PC-3 (cell line): ENCODE results near the gene ITIH3. TPM values are rescaled to one million over a fixed set of nuclear protein-coding genes. Genes with fewer than 3 reads are reported as not detected.

ENCODE experiments used
- ATAC-seq: fragments of 200-7000 bp; cut with Tn5 transposase; 2 replicates; pipeline ENCODE4 v1.9.1; 2020; ENCODE audit warnings: mild to moderate bottlenecking, moderate library complexity
- BruUV-seq: library from RNA; stranded (reverse); fragments of 400-500 nt; replicated peaks from 2 replicates; lab custom pipeline; 2021; lab: Mats Ljungman, UMichigan
- CTCF ChIA-PET: fragments of 300-600 bp; sonication (Branson Sonifier 250); formaldehyde crosslinking; loops from one replicate; lab custom pipeline; 2022; ENCODE audit warnings: antibody characterized with exemption; lab: Charles Lee
- POLR2A ChIA-PET: fragments of 300-600 bp; sonication (Branson Sonifier 250); formaldehyde crosslinking; loops from one replicate; lab custom pipeline; 2022; ENCODE audit warnings: antibody characterized with exemption; ENCODE audit not compliant: unreplicated experiment; lab: Charles Lee
- DNase-seq: peaks from one replicate; pipeline ENCODE4 v3.0.0-alpha.2; 2015
- H2AFZ ChIP-seq: fragments of 300-600 bp; sonication (generic); 2 replicates; pipeline ENCODE4 v1.6.0; 2016; ENCODE audit warnings: antibody characterized with exemption, low read length
- H3F3A ChIP-seq: fragments of 300-600 bp; sonication (generic); one replicate; pipeline ENCODE4 v1.6.0; 2017; ENCODE audit warnings: antibody characterized with exemption, low read length, control low read depth, mild to moderate bottlenecking; ENCODE audit not compliant: unreplicated experiment
- H3K27ac ChIP-seq: fragments of 300-600 bp; sonication (generic); 2 replicates; pipeline ENCODE4 v1.5.1; 2016; ENCODE audit warnings: mild to moderate bottlenecking, low read length
- H3K27me3 ChIP-seq: fragments of 300-600 bp; sonication (generic); 2 replicates; pipeline ENCODE4 v1.6.1; 2016; ENCODE audit warnings: low read length, mixed read lengths
- H3K36me3 ChIP-seq: fragments of 300-600 bp; sonication (generic); 2 replicates; pipeline ENCODE4 v1.6.1; 2016; ENCODE audit warnings: low read depth, mixed run types, low read length, mixed read lengths
- H3K4me1 ChIP-seq: fragments of 300-600 bp; sonication (generic); 2 replicates; pipeline ENCODE4 v1.5.1; 2016; ENCODE audit warnings: low read length; ENCODE audit not compliant: insufficient read depth
- H3K4me2 ChIP-seq: fragments of 300-600 bp; sonication (generic); 2 replicates; pipeline ENCODE4 v1.6.0; 2016; ENCODE audit warnings: low read length
- H3K4me3 ChIP-seq: fragments of 300-600 bp; sonication (generic); 2 replicates; pipeline ENCODE4 v1.5.1; 2016; ENCODE audit warnings: mild to moderate bottlenecking, low read length, mixed read lengths
- H3K79me2 ChIP-seq: fragments of 300-600 bp; sonication (generic); 2 replicates; pipeline ENCODE4 v1.6.1; 2017; ENCODE audit warnings: low read length, mixed read lengths
- H3K9ac ChIP-seq: fragments of 300-600 bp; sonication (generic); 2 replicates; pipeline ENCODE4 v1.6.0; 2016; ENCODE audit warnings: mild to moderate bottlenecking, low read length
- H3K9me2 ChIP-seq: fragments of 300-600 bp; sonication (generic); replicated peaks from 2 replicates; pipeline ENCODE4 v1.6.1; 2016; ENCODE audit warnings: mixed run types, low read length, mixed read lengths
- H3K9me3 ChIP-seq: fragments of 300-600 bp; sonication (generic); 2 replicates; pipeline ENCODE4 v1.6.1; 2016; ENCODE audit warnings: low read length, mixed read lengths
- H4K20me1 ChIP-seq: fragments of 300-600 bp; sonication (generic); 2 replicates; pipeline ENCODE4 v1.6.1; 2016; ENCODE audit warnings: low read length, mixed read lengths
- EZH2 ChIP-seq: fragments of 300-600 bp; sonication (generic); IDR thresholded peaks from one replicate; pipeline ENCODE4 v1.6.1; 2017; ENCODE audit warnings: antibody characterized with exemption, mild to moderate bottlenecking, low read length; ENCODE audit not compliant: unreplicated experiment
- EZH2phosphoT487 ChIP-seq: fragments of 300-600 bp; sonication (generic); IDR thresholded peaks from 2 replicates; pipeline ENCODE4 v1.6.1; 2018; ENCODE audit warnings: mild to moderate bottlenecking, antibody characterized with exemption, low read length, borderline replicate concordance
- intact Hi-C: fragments of 100-400 bp; cut with micrococcal nuclease; formaldehyde crosslinking; loops from 2 replicates; pipeline ENCODE4 v1.9.0; 2023
- total RNA-seq: library from RNA; depleted of rRNA; stranded (reverse); fragments of >200 nt; gene quantifications from 2 replicates; pipeline ENCODE4 v1.2.3, GENCODE V29; 2014
- TF ChIP-seq, protein P1 (sequence below): fragments of 300-600 bp; sonication (generic); conservative IDR thresholded peaks from 2 replicates; pipeline ENCODE4 v1.5.1; 2017; ENCODE audit warnings: antibody characterized with exemption, low read depth, mild to moderate bottlenecking, low read length

Gene ITIH3
- total RNA-seq, 1 experiment from 2014 or later = not detected

DNA sequence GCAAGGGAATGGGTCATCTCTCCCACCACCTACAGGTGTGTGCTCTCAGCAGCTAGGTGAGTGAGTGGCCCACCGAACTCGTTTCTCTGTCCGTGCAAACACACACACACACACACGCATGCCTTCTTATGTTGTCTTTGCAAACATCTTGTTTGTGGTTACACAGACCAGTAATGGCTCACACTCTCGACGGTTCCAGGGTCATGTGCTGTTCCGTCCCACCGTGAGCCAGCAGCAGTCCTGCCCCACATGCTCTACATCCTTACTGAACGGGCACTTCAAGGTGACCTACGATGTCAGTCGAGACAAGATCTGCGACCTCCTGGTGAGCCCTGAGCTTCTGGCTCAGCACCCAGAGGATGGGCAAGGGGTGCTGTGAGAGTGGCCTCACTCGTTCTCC, 12.9 kb upstream of the ITIH3 start:
- H3F3A ChIP-seq = no peaks in the 10 kb centered on the region
- no peaks in the 10 kb centered on the region for H3K9me3 ChIP-seq
- H3K4me2 ChIP-seq = no peak overlapping the region
- intact Hi-C loops = no loop called here
- POLR2A ChIA-PET = no interaction called here
- H4K20me1 ChIP-seq = no peaks in the 10 kb centered on the region
- no peak for DNase-seq
- H3K9ac ChIP-seq = no peak overlapping the region
- ATAC-seq = no peak
- no peaks in the 10 kb centered on the region for H3K79me2 ChIP-seq
- H3K27me3 ChIP-seq = peaks cover 26% of the 10 kb centered on the region
- no TSS peak for BruUV-seq
- H3K27ac ChIP-seq = no peak overlapping the region
- no peaks in the 10 kb centered on the region for H3K4me1 ChIP-seq
- H3K9me2 ChIP-seq = no peaks in the 10 kb centered on the region
- TF ChIP-seq, protein P1, sequence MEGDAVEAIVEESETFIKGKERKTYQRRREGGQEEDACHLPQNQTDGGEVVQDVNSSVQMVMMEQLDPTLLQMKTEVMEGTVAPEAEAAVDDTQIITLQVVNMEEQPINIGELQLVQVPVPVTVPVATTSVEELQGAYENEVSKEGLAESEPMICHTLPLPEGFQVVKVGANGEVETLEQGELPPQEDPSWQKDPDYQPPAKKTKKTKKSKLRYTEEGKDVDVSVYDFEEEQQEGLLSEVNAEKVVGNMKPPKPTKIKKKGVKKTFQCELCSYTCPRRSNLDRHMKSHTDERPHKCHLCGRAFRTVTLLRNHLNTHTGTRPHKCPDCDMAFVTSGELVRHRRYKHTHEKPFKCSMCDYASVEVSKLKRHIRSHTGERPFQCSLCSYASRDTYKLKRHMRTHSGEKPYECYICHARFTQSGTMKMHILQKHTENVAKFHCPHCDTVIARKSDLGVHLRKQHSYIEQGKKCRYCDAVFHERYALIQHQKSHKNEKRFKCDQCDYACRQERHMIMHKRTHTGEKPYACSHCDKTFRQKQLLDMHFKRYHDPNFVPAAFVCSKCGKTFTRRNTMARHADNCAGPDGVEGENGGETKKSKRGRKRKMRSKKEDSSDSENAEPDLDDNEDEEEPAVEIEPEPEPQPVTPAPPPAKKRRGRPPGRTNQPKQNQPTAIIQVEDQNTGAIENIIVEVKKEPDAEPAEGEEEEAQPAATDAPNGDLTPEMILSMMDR = no peak
- TF ChIP-seq EZH2phosphoT487 (no peak), EZH2 (no peak)
- H3K4me3 ChIP-seq = no peak overlapping the region
- H3K36me3 ChIP-seq = no peaks in the 10 kb centered on the region
- CTCF ChIA-PET = no interaction called here
- H2AFZ ChIP-seq = no peak overlapping the region

DNA sequence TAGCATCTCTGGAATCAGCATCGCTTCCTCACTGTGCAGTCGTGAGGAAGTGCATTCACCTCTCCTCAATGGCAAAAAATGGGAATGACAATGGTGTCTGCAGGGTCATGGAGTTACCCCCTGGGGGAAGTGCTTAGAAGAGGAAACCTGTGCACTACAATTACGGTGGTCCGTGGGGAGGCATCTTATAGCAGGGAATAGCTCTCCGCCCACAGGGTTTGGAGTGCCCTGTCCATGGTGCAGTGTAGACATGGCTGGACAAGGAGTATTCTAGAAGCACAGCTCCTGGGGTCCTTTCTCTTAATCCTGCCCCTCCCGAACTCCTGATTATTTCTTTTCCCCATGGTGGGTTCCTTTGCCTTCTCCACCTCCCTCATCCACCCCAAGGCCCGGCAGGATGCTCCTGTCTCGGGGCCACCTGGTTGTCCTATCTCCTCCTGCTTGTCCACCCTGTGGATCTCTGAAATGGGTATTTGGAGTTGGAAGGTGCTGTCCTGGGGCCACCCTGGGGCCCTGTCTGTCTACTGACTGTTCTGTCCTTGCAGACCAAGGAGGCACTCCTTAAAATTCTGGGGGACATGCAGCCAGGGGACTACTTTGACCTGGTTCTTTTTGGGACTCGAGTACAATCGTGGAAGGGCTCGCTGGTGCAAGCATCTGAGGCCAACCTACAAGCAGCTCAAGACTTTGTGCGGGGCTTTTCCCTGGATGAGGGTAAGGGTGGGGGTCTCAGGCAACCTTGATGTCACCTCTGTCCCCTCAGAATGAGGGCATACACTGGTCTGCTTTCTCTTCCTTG, 12.0 kb upstream of the ITIH3 start:
- no peak for ATAC-seq
- H3K4me2 ChIP-seq = no peak overlapping the region
- POLR2A ChIA-PET = interaction anchor here (0.6 kb wide), 1 partner anchor 62 kb away, joined by 3 read pairs; no protein-coding TSS in a partner anchor
- H3K79me2 ChIP-seq = no peaks in the 10 kb centered on the region
- TF ChIP-seq EZH2 (no peak), EZH2phosphoT487 (no peak)
- TF ChIP-seq, protein P1 = no peak
- H3K9me2 ChIP-seq = no peaks in the 10 kb centered on the region
- H3K9me3 ChIP-seq = no peaks in the 10 kb centered on the region
- no peak overlapping the region for H3K27ac ChIP-seq
- intact Hi-C loops = no loop called here
- no peaks in the 10 kb centered on the region for H3K36me3 ChIP-seq
- no peak overlapping the region for H2AFZ ChIP-seq
- BruUV-seq = no TSS peak
- no peak overlapping the region for H3K9ac ChIP-seq
- H4K20me1 ChIP-seq = no peaks in the 10 kb centered on the region
- H3K4me1 ChIP-seq = no peaks in the 10 kb centered on the region
- H3K27me3 ChIP-seq = peaks cover 26% of the 10 kb centered on the region
- no peaks in the 10 kb centered on the region for H3F3A ChIP-seq
- CTCF ChIA-PET = no interaction called here
- no peak for DNase-seq
- no peak overlapping the region for H3K4me3 ChIP-seq

DNA sequence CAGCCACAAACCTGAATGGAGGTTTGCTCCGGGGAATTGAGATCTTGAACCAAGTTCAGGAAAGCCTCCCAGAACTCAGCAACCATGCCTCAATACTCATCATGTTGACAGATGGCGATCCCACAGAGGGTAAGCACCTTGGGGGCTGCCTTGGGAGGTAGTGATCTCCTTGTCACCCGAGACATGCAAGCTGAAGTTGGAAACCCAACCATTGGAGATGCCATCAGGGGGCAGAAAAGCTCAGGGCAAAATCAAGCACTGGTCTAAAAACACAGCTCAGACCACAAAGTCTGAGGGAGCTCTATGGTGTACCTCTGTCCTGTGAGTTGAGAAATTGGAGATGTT, 11.4 kb upstream of the ITIH3 start:
- H3K9me2 ChIP-seq = no peaks in the 10 kb centered on the region
- ATAC-seq (no peak), DNase-seq (no peak)
- intact Hi-C loops = no loop called here
- H3K4me2 ChIP-seq = no peak overlapping the region
- BruUV-seq = no TSS peak
- H2AFZ ChIP-seq = no peak overlapping the region
- ChIA-PET POLR2A (interaction anchor here (0.6 kb wide), 1 partner anchor 62 kb away, joined by 3 read pairs; no protein-coding TSS in a partner anchor), CTCF (no interaction called here)
- no peak overlapping the region for H3K9ac ChIP-seq
- H3K79me2 ChIP-seq = no peaks in the 10 kb centered on the region
- no peaks in the 10 kb centered on the region for H3K9me3 ChIP-seq
- H3K27ac ChIP-seq = no peak overlapping the region
- no peak overlapping the region for H3K4me3 ChIP-seq
- no peaks in the 10 kb centered on the region for H4K20me1 ChIP-seq
- TF ChIP-seq EZH2phosphoT487 (no peak), EZH2 (no peak)
- TF ChIP-seq, protein P1 = no peak
- H3K36me3 ChIP-seq = no peaks in the 10 kb centered on the region
- H3F3A ChIP-seq = no peaks in the 10 kb centered on the region
- peaks cover 26% of the 10 kb centered on the region for H3K27me3 ChIP-seq
- no peaks in the 10 kb centered on the region for H3K4me1 ChIP-seq
